Adrenal gland (tissue), 5 donors: ENCODE results near the gene TEAD1.

Experiments used
- CTCF ChIP-seq, 6 experiments: fragments of 450-650 bp in 4 of 6; fragments of 200-600 bp in 2 of 6; sonication (generic) in 1 of 6; IDR thresholded peaks; 1 replicate in 5 of 6; 2 replicates in 1 of 6; pipeline versions ENCODE4 v1.5.1 to v1.8.0; 2016 to 2021; ENCODE audit warnings: antibody characterized with exemption in 6 of 6, mild to moderate bottlenecking in 2 of 6, moderate library complexity in 1 of 6
- POLR2A ChIP-seq, 2 donors: fragments of 450-650 bp; IDR thresholded peaks; one replicate each; pipeline ENCODE4 v1.6.1; 2017; ENCODE audit warnings: antibody characterized with exemption in 2 of 2, mild to moderate bottlenecking in 2 of 2, moderate library complexity in 1 of 2
- donor health status: DM: no; HTN: no; CAD: no.

GRCh38 chr11:12640355-12640754 lies 33.9 kb upstream of the TEAD1 start:
- TF ChIP-seq CTCF (IDR thresholded peaks at IDR 0.05): no peak
- no peak for TF ChIP-seq POLR2A (IDR thresholded peaks at IDR 0.05)
